Neural cell (in vitro differentiated cells): ENCODE data around the gene KCNJ6.

Experiments
- CTCF ChIP-seq: fragments of 450-650 bp; IDR thresholded peaks from 2 replicates; pipeline ENCODE4 v1.5.1; 2014; ENCODE audit warnings: antibody characterized with exemption, mild to moderate bottlenecking, moderate library complexity; ENCODE audit not compliant: poor library complexity, severe bottlenecking
- EP300 ChIP-seq: fragments of 450-650 bp; conservative IDR thresholded peaks from 2 replicates; pipeline ENCODE4 v1.6.1; 2014; ENCODE audit warnings: antibody characterized with exemption, mild to moderate bottlenecking, moderate library complexity; ENCODE audit not compliant: poor library complexity, severe bottlenecking
- EZH2 ChIP-seq: fragments of 200-600, 300-800 bp; shearing (Covaris generic), sonication (generic); IDR thresholded peaks from 2 replicates; pipeline ENCODE4 v1.6.1; 2014; ENCODE audit warnings: antibody characterized with exemption, low read length, borderline replicate concordance, mild to moderate bottlenecking; ENCODE audit not compliant: insufficient read depth, poor library complexity, severe bottlenecking
- MXI1 ChIP-seq: fragments of 450-650 bp; conservative IDR thresholded peaks from 2 replicates; pipeline ENCODE4 v1.6.1; 2014; ENCODE audit warnings: antibody characterized with exemption, mild to moderate bottlenecking; ENCODE audit not compliant: poor library complexity, severe bottlenecking
- POLR2AphosphoS5 ChIP-seq: IDR thresholded peaks from 2 replicates; pipeline ENCODE4 v1.6.1; 2012
- RAD21 ChIP-seq: fragments of 450-650 bp; conservative IDR thresholded peaks from 2 replicates; pipeline ENCODE4 v1.6.1; 2014; ENCODE audit warnings: antibody characterized with exemption, mild to moderate bottlenecking, moderate library complexity
- REST ChIP-seq: IDR thresholded peaks from 2 replicates; pipeline ENCODE4 v1.6.1; 2012; ENCODE audit warnings: borderline replicate concordance
- SMC3 ChIP-seq: fragments of 450-650 bp; conservative IDR thresholded peaks from 2 replicates; pipeline ENCODE4 v1.6.1; 2014; ENCODE audit warnings: antibody characterized with exemption, mild to moderate bottlenecking, moderate library complexity; ENCODE audit not compliant: poor library complexity
- TAF1 ChIP-seq: IDR thresholded peaks from 2 replicates; pipeline ENCODE4 v1.6.1; 2012; ENCODE audit warnings: low read depth

GRCh38 chr21:37821786-37822450, 94.3 kb downstream of the KCNJ6 start:
- no peak for TF ChIP-seq CTCF
- no peak for TF ChIP-seq TAF1
- peak; percentile 20 for TF ChIP-seq POLR2AphosphoS5
- TF ChIP-seq MXI1: no peak
- no peak for TF ChIP-seq EZH2
- no peak for TF ChIP-seq REST
- TF ChIP-seq EP300: no peak
- TF ChIP-seq RAD21: no peak
- TF ChIP-seq SMC3: no peak
